Measurements from ENCODE around the gene WHAMM.

- TF ChIP-seq CTCF (IDR thresholded peaks at IDR 0.05), result no peak
- no peak for TF ChIP-seq POLR2A (IDR thresholded peaks at IDR 0.05)
Measured at GRCh38 chr15:82802497-82802896, 6.9 kb upstream of the WHAMM start.
